Cardiac atrium fibroblast (primary cell): ENCODE data around the gene SEPTIN5. TPM values are rescaled to one million over a fixed set of nuclear protein-coding genes. Genes with fewer than 3 reads are reported as not detected.

Experiments used
- total RNA-seq: library from RNA; depleted of rRNA; stranded (reverse); fragments of >200 nt; gene quantifications from 2 replicates; pipeline ENCODE4 v1.2.3, GENCODE V29; 2015

Gene SEPTIN5
- 25.8 and 30.5 TPM in 2 replicates for total RNA-seq

DNA sequence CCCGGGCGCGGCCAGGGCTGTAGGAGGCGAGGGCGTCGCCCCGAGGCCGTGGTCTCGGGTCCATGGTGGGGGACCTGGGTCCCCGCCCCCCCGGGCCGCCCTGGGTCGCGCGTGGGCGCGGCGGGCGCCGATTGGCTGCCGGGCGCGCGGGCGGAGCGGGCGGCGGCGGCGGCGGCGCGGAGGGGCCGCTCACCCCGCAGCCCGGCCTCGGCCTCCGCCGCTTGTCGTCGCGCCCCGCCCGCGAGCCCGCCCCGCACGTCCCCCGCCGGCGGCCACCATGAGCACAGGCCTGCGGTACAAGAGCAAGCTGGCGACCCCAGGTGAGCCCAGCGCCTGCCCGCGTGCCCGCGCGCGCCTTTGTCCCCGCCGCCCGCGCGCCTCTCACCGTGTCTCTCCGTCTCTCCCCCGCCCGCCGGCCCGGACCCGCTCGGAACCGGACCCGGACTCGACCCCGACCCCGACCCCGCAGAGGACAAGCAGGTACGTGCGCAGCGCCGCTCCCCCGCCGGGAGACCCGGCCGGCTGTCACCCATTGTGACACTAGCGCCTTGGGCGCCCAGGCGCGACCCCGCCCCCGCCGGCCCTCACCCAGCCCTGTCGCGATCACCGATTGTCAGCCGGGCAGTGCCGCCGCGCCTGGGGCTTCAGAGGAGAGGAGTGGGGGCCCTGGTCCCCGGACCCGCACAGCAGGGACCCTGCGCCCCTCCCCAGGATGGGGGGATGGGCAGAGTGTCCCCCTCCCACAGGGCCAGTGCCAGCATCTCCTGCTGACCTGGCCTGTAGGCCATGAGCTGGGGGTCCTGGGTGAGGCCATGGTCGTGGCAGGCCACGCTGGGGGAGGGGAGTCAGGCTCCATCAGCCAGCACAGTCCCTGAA is at the start of gene SEPTIN5:
TSS of gene SEPTIN5 (plus strand) at position 192 of the 876 bp plus-strand sequence. CDS start at position 278, 86 bp downstream.

DNA sequence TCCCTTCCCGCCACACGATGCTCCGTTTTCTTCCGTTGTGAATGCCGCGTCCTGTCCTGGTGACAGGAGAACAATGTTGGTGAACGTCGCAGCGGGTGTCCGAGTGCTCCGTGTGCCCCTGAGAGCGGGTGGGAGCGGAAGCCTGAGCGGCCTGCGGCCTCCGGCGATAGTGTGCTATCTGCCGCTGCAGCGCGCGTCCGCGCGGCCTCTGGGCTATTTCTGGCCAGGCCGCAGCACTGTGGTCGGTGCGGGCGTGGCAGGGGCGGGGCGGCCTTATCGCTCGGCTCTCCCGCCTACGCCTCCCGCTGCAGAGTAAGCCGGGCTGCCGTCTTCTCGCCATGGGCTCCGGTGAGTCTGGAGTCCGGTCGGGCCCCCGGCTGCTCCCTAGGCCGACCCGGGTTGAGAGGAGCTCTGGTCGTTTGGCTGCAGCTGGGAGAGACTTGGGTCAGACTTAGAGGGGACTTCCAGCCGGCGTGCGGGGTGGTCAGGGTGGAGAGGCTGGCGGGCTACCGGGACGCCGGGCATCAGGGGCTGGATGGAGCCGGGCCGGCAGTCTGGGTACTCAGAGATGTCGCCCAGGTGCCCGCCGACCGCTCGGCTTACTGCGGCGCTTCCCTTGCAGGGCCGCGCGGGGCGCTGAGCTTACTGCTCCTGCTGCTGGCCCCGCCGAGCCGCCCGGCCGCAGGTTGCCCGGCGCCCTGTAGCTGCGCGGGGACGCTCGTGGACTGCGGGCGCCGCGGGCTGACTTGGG is 9.1 kb downstream of the SEPTIN5 start, which contains the start of gene GP1BB:
TSS of gene GP1BB (plus strand) at position 308 of the 751 bp plus-strand sequence. CDS start at position 339, 31 bp downstream.

DNA sequence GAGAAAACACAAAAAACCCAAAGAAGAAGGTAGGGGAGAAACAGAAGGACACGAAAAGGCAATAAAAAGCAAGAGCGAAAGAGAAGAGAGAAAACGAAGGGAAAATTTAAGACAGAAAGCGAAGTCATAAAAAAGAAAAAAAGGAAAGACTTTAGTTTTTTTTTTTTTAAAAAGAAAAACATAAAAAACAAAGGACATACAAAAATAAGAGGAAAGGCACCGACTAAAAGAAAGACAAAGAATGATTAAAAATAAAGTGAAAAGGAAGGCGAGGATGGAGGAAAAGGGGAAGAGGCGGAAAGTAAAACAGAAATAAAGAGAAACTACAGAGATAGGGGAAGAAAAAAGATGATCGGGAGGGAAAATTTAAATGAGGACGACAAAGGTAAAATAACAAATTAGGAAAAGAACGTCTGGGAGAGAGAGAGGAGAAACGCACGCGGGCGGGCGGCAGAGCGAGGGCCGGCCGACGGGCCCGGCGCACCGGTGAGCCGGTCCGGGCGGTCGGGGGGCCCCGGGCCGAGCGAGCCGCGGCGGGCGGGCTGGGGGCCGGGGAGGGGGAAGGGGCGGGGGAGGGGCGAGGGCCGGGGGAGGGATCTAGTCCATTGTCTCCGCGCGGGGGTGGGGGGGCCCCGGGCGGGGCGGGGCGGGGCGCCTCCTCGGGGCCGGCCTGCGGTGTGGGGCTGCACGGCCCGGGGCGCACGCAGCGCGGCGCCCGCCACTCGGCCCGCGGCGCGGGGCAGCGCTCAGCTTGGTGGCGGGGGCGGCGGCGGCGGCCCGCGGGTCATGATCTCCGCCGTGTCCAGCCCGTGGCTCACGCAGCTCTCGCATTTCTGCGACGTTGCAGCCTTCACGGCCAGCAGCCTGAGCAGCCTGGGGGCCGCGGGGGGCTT is 46.0 kb downstream of the SEPTIN5 start, which contains the start of gene TBX1:
TSS of gene TBX1 (plus strand) at position 721 of the 893 bp plus-strand sequence. CDS start at position 787, 66 bp downstream.

Other genes with a start within 250 kb of the SEPTIN5 start
- gene UFD1, start 235.3 kb upstream of the SEPTIN5 start, total RNA-seq, result 27.8 and 60.3 TPM in 2 replicates
- gene CDC45, start 234.6 kb upstream of the SEPTIN5 start, total RNA-seq, result 6.1 and 9.4 TPM in 2 replicates
- 5.6 and 40.5 TPM in 2 replicates for gene CLDN5, start 190.1 kb upstream of the SEPTIN5 start, total RNA-seq
- gene GP1BB, start 9.0 kb downstream of the SEPTIN5 start, total RNA-seq, result 10.9 TPM in 1 of 2 replicates, not detected in the other
- gene TBX1, start 46.3 kb downstream of the SEPTIN5 start, total RNA-seq, result 0.18 TPM in 1 of 2 replicates, not detected in the other
- 8.1 and 12.3 TPM in 2 replicates for gene GNB1L, start 140.4 kb downstream of the SEPTIN5 start, total RNA-seq
- gene RTL10, start 140.4 kb downstream of the SEPTIN5 start, total RNA-seq, result 28.7 and 32.7 TPM in 2 replicates
- 349 and 404 TPM in 2 replicates for gene COMT, start 227.3 kb downstream of the SEPTIN5 start, total RNA-seq
- 20.8 and 23.2 TPM in 2 replicates for gene TXNRD2, start 227.3 kb downstream of the SEPTIN5 start, total RNA-seq